LNCaP clone FGC (cell line): ENCODE results near the gene ADGRE3.
A peak's percentile ranks its signal among the peaks of the same experiment; 100 is the strongest.

Experiments used
- DNase-seq: peaks from one replicate; pipeline ENCODE4 v3.0.0-alpha.2; 2011; ENCODE audit warnings: low read depth
- H3K4me3 ChIP-seq: 2 replicates; pipeline ENCODE4 v1.5.1; 2011; ENCODE audit warnings: mild to moderate bottlenecking, low read depth, low read length, control low read depth
- TF ChIP-seq, protein P1 (sequence below): IDR thresholded peaks from 2 replicates; pipeline ENCODE4 v1.5.1; 2012; ENCODE audit warnings: mild to moderate bottlenecking; ENCODE audit not compliant: control insufficient read depth, insufficient read depth; ENCODE audit errors: extremely low read depth

ADGRE3 gene

DNA sequence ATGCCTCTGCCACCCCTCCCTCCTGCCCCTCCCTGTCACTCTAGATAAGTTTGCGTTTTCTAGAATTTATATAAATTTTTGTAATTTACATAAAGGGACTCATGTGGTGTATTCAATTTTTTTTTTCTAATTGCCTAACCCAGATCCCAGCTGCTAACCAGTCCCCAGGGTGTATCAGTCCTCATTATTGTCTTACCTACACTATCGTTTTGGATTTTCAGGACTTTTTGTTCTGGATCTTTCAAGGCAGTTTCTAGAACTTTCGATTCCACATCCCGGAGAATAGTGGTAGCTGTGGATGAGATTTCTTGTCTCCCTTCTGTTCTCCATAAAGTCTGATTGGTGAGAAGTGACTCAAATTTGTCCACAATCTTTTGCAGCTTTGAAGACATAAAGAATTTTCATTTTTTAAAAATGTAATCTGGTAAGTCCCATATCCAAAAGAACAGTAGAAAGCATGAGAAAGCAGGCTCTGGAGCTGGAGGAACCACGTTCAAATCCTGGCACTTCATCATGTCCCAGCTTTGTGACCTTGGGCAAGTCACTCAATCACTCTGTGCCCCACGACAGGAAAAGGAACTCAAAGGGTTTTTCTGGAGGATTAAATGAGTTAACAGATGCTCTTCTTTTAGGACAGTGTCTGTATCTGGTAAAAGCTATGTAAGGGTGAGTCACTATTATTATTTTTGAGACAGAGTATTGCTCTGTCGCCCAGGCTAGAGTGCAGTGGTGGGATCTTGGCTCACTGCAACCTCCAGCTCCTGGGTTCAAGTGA, 19.7 kb downstream of the ADGRE3 start:
- TF ChIP-seq, protein P1, sequence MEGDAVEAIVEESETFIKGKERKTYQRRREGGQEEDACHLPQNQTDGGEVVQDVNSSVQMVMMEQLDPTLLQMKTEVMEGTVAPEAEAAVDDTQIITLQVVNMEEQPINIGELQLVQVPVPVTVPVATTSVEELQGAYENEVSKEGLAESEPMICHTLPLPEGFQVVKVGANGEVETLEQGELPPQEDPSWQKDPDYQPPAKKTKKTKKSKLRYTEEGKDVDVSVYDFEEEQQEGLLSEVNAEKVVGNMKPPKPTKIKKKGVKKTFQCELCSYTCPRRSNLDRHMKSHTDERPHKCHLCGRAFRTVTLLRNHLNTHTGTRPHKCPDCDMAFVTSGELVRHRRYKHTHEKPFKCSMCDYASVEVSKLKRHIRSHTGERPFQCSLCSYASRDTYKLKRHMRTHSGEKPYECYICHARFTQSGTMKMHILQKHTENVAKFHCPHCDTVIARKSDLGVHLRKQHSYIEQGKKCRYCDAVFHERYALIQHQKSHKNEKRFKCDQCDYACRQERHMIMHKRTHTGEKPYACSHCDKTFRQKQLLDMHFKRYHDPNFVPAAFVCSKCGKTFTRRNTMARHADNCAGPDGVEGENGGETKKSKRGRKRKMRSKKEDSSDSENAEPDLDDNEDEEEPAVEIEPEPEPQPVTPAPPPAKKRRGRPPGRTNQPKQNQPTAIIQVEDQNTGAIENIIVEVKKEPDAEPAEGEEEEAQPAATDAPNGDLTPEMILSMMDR: no peak
- H3K4me3 ChIP-seq: no peak overlapping the region
- no peak for DNase-seq

DNA sequence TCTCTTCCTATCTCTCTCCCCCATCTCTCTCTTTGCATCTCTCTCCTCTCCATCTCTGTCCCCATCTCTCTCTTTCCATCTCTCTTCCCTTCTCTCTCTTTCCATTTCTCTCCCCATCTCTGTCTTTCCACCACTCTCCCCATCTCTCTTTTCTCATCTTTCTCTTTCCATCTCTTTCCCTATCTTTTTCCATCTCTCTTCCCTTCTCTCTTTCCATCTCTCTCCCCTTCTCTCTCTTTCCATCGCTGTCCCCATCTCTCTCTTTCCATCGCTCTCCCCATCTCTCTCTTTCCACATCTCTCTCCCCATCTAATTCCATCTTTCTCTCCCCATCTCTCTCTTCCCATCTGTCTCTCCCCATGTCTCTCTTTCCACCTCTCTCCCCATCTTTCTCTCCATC, 24.5 kb downstream of the ADGRE3 start:
- no peak overlapping the region for H3K4me3 ChIP-seq
- no peak for DNase-seq
- TF ChIP-seq, protein P1: no peak

DNA sequence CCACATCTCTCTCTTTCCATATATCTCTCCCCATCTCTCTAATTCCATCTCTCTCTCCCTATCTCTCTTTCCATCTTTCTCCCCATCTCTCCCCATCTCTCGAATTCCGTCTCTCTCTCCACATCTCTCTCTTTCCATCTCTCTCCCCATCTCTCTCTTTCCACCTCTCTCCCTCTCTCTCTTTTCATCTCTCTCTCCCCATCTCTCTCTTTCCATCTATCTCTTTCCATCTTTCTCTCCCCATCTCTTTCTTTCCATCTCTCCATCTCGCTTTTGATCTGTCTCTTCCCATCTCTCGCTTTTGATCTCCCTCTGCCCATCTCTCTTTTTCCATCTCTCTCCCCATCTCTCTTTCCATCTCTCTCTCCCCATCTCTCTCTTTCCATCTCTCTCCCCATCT, 25.6 kb downstream of the ADGRE3 start:
- TF ChIP-seq, protein P1: no peak
- H3K4me3 ChIP-seq: no peak overlapping the region
- no peak for DNase-seq

DNA sequence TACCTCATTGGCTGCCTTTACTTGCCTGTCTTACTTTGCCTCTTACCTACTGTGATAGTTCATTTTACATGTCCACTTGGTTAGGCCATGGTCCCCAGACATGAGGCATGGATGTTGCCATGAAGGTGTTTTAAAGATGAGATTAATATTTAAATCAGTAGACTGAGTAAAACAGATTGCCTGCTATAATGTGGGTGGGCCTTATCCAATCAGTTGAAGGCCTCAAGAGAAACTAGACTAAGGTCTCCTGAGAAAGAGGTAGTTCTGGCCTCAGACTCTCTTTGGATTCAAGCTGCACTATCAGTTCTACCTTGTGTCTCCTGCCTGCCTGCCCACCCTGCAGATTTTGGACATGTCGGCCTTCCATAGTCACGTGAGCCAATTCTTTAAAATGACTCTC, 26.1 kb downstream of the ADGRE3 start:
- H3K4me3 ChIP-seq: no peak overlapping the region
- DNase-seq: no peak
- TF ChIP-seq, protein P1: no peak

DNA sequence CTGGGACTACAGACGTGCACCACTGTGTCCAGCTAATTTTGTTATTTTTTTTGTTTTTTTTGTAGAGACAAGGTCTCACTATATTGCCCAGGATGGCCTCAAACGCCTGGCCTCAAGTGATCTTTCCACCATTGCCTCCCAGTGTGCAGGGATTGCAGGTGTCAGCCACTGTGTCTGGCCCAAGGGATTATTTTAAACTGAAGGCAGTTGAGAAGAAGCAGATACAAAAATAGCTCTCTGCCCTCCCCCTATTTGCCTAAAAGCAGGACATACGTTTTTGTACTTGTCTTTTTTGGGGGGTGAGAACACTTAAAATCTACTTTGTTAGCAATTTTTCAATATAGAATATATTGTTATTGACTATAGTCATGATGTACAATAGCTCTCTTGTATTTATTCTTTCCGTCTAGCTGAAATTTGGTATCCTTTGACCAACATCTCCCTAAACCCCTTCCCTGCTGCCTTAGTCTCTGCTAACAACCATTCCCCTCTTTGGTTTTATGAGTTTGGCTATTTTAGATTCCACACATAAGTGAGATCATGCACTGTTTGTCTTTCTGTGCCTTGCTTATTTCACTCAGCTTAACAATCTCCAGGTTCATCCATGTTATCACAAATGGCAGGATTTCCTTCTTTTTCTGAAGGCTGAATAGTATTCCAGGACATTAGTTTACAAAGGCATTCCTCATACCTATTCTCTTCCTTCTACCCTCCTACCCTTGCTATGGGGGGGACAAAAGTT, 34.9 kb downstream of the ADGRE3 start:
- no peak for DNase-seq
- no peak overlapping the region for H3K4me3 ChIP-seq
- TF ChIP-seq, protein P1: no peak

DNA sequence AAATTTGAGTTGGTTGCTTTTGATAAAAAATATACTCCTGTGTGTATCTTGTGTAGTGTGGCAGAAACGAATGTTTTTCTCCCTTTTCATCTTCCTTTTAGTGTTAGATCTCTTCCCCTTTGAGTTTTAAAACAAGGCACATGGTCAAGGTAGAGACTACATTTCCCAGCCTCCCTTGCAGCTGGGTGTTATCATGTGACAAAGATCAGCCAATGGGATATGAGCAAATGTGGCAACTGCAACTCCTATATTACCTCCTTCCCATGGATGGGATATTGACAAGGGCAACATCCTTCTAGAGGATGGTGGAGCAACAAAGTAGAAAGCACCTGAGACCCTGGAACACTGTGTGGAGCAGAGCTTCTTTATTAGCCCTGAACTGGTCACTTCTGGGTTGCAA, 42.4 kb downstream of the ADGRE3 start:
- DNase-seq: peak; percentile 6
- TF ChIP-seq, protein P1: no peak
- H3K4me3 ChIP-seq: no peak overlapping the region
